ENCODE measurements around the gene TNS1.

- TF ChIP-seq ZNF274 (IDR thresholded peaks at IDR 0.05; ENCODE audit: low read depth, low read length) = no peak
- no peak for TF ChIP-seq CTCF (IDR thresholded peaks at IDR 0.05 in 2 of 3, conservative IDR thresholded peaks at IDR 0.05 in 1 of 3; ENCODE audit: borderline replicate concordance in 1 of 3, insufficient read depth in 1 of 3, low read depth in 2 of 3, low read length in 2 of 3)
Observed at GRCh38 chr2:217920879-217921603, 81.8 kb downstream of the TNS1 start.

Data from HCT116 (cell line).